Measurements from ENCODE around the gene TMEM266.

DNA sequence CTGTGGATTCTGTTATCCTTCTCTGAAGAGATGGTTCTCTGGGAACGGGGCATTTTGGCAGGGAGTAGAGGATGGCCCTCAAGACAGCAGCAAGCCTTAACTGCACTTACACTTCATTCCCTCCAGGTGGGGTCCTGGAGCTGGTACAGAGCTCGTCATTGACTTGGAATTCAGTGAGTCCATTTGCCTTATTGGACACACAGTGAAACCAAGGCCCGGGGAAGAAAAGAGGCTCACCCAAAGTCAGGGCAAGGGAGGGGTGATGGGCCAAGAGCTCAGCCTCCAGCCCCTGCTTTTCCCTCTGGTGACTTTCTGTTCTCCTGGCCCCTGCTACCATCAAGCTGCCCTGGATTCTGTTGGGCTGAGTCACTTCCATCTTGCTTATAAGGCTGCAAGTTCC, 125.9 kb downstream of the TMEM266 start:
- TF ChIP-seq TARDBP (IDR thresholded peaks at IDR 0.05) (no peak), BHLHE40 (IDR thresholded peaks at IDR 0.05; ENCODE audit: borderline replicate concordance) (no peak), FOXM1 (IDR thresholded peaks at IDR 0.05; ENCODE audit: borderline replicate concordance) (no peak), ZNF384 (IDR thresholded peaks at IDR 0.05) (no peak), ELF4 (IDR thresholded peaks at IDR 0.05) (no peak), FOXA1 (IDR thresholded peaks at IDR 0.05) (no peak), SP1 (IDR thresholded peaks at IDR 0.05) (no peak), SUZ12 (IDR thresholded peaks at IDR 0.05) (no peak)
- TF ChIP-seq, protein P1, sequence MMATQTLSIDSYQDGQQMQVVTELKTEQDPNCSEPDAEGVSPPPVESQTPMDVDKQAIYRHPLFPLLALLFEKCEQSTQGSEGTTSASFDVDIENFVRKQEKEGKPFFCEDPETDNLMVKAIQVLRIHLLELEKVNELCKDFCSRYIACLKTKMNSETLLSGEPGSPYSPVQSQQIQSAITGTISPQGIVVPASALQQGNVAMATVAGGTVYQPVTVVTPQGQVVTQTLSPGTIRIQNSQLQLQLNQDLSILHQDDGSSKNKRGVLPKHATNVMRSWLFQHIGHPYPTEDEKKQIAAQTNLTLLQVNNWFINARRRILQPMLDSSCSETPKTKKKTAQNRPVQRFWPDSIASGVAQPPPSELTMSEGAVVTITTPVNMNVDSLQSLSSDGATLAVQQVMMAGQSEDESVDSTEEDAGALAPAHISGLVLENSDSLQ (IDR thresholded peaks at IDR 0.05) = no peak
